H1 (cell line): ENCODE results near the gene LILRB3. TPM values are rescaled to one million over a fixed set of nuclear protein-coding genes. Genes with fewer than 3 reads are reported as not detected.

Source experiments
- CTCF ChIA-PET: fragments of 300-600 bp; sonication (Branson Sonifier 250); formaldehyde crosslinking; loops from one replicate; lab custom pipeline; 2021; ENCODE audit not compliant: partially characterized antibody; lab: Charles Lee
- POLR2A ChIA-PET: fragments of 300-600 bp; sonication (Branson Sonifier 250); formaldehyde crosslinking; loops from one replicate; lab custom pipeline; 2021; ENCODE audit warnings: inconsistent platforms; ENCODE audit not compliant: partially characterized antibody; lab: Charles Lee
- DNase-seq, 2 experiments: peaks; one replicate each; pipeline versions ENCODE4 v3.0.0 to v3.0.0-alpha.2; 2010 to 2022; ENCODE audit warnings: low spot score in 2 of 2, low read depth in 1 of 2, mixed read lengths in 1 of 2
- FAIRE-seq: peaks from 2 replicates; lab custom pipeline; 2011; peaks lifted over from hg19 to GRCh38; lab: Jason Lieb, UNC
- H2AFZ ChIP-seq: 2 replicates; pipeline ENCODE4 v1.8.1; 2012; ENCODE audit warnings: low read length, inconsistent platforms
- H2AK5ac ChIP-seq: 2 replicates; pipeline ENCODE4 v1.6.1; 2013; ENCODE audit warnings: low read depth, low read length
- H2BK120ac ChIP-seq: replicated peaks from 2 replicates; pipeline ENCODE3; 2013; ENCODE audit warnings: low read depth, low read length, inconsistent platforms
- H2BK12ac ChIP-seq: 2 replicates; pipeline ENCODE4 v1.6.1; 2013; ENCODE audit warnings: low read depth, low read length
- H2BK15ac ChIP-seq: 2 replicates; pipeline ENCODE4 v1.6.1; 2013; ENCODE audit warnings: low read length
- H2BK20ac ChIP-seq: 2 replicates; pipeline ENCODE4 v1.6.1; 2013; ENCODE audit warnings: low read length
- H2BK5ac ChIP-seq: 2 replicates; pipeline ENCODE4 v1.6.1; 2013; ENCODE audit warnings: low read depth, low read length
- H3K14ac ChIP-seq: 2 replicates; pipeline ENCODE4 v1.6.1; 2013; ENCODE audit warnings: inconsistent platforms; ENCODE audit not compliant: insufficient read length
- H3K18ac ChIP-seq: 2 replicates; pipeline ENCODE4 v1.6.1; 2013; ENCODE audit warnings: low read length; ENCODE audit errors: extremely low read depth
- H3K23ac ChIP-seq: 2 replicates; pipeline ENCODE4 v1.6.1; 2013; ENCODE audit warnings: inconsistent platforms; ENCODE audit not compliant: insufficient read length
- H3K23me2 ChIP-seq: 2 replicates; pipeline ENCODE4 v1.6.1; 2013; ENCODE audit warnings: low read depth, low read length
- H3K27ac ChIP-seq: 2 replicates; pipeline ENCODE4 v1.6.1; 2011; ENCODE audit warnings: low read depth, low read length, inconsistent platforms
- H3K27me3 ChIP-seq, 4 experiments: replicated peaks in 1 of 4; 1 replicate in 1 of 4; 2 replicates in 3 of 4; pipeline versions ENCODE4 v1.6.1 to v1.8.1; 2011 to 2013; ENCODE audit warnings: low read length in 3 of 4, mild to moderate bottlenecking in 3 of 4, inconsistent platforms in 2 of 4, mixed read lengths in 2 of 4, moderate library complexity in 1 of 4; ENCODE audit not compliant: control insufficient read depth in 3 of 4, insufficient read depth in 3 of 4; ENCODE audit errors: extremely low read depth in 1 of 4
- H3K36me3 ChIP-seq, 4 experiments: 2 replicates each; pipeline versions ENCODE4 v1.6.1 to v1.8.1; 2011 to 2013; ENCODE audit warnings: mild to moderate bottlenecking in 4 of 4, low read length in 3 of 4, moderate library complexity in 2 of 4, control low read depth in 1 of 4, inconsistent platforms in 1 of 4; ENCODE audit not compliant: insufficient read depth in 4 of 4, control insufficient read depth in 2 of 4
- H3K4ac ChIP-seq: replicated peaks from 2 replicates; pipeline ENCODE3; 2013; ENCODE audit warnings: low read length, low read depth, mixed read lengths, inconsistent platforms; ENCODE audit not compliant: insufficient read length
- H3K4me1 ChIP-seq, 4 experiments: replicated peaks in 1 of 4; 1 replicate in 1 of 4; 2 replicates in 3 of 4; pipeline versions ENCODE4 v1.6.1 to v1.8.1; 2011 to 2013; ENCODE audit warnings: low read length in 3 of 4, inconsistent platforms in 2 of 4, mixed read lengths in 1 of 4; ENCODE audit not compliant: insufficient read depth in 4 of 4, control insufficient read depth in 3 of 4
- H3K4me2 ChIP-seq, 2 experiments: 2 replicates each; pipeline versions ENCODE4 v1.6.1 to v1.8.1; 2011 to 2013; ENCODE audit warnings: low read depth in 2 of 2, low read length in 2 of 2, control low read depth in 1 of 2, inconsistent platforms in 1 of 2, mild to moderate bottlenecking in 1 of 2; ENCODE audit not compliant: insufficient read depth in 1 of 2
- H3K4me3 ChIP-seq, 4 experiments: fragments of 200-600, 300-600 bp in 1 of 4; sonication (generic), shearing (Covaris generic), sonication (Bioruptor Twin) in 1 of 4; 2 replicates each; pipeline versions ENCODE4 v1.5.1 to v1.8.1; 2011 to 2016; ENCODE audit warnings: low read length in 4 of 4, low read depth in 3 of 4, control low read depth in 2 of 4, inconsistent platforms in 2 of 4, mild to moderate bottlenecking in 2 of 4, mixed read lengths in 1 of 4, moderate library complexity in 1 of 4; ENCODE audit not compliant: insufficient read depth in 2 of 4; ENCODE audit errors: extremely low read depth in 1 of 4
- H3K56ac ChIP-seq: replicated peaks from 2 replicates; pipeline ENCODE3; 2013; ENCODE audit warnings: low read depth, mild to moderate bottlenecking, mixed read lengths, low read length, inconsistent platforms; ENCODE audit not compliant: insufficient read length
- H3K79me1 ChIP-seq: 2 replicates; pipeline ENCODE4 v1.6.1; 2013; ENCODE audit warnings: low read depth, low read length, control low read depth
- H3K79me2 ChIP-seq, 2 experiments: 2 replicates each; pipeline versions ENCODE4 v1.6.1 to v1.8.1; 2012 to 2013; ENCODE audit warnings: low read length in 2 of 2, mild to moderate bottlenecking in 2 of 2, inconsistent platforms in 1 of 2; ENCODE audit not compliant: insufficient read depth in 2 of 2, control insufficient read depth in 1 of 2
- H3K9ac ChIP-seq, 4 experiments: replicated peaks in 1 of 4; 1 replicate in 1 of 4; 2 replicates in 3 of 4; pipeline versions ENCODE4 v1.6.1 to v1.8.1; 2011 to 2013; ENCODE audit warnings: low read depth in 3 of 4, low read length in 3 of 4, control low read depth in 2 of 4, mild to moderate bottlenecking in 2 of 4, moderate library complexity in 2 of 4, inconsistent platforms in 1 of 4; ENCODE audit errors: extremely low read depth in 1 of 4
- H3K9me3 ChIP-seq, 2 experiments: 2 replicates each; pipeline versions ENCODE4 v1.6.1 to v1.8.1; 2012 to 2013; ENCODE audit warnings: mild to moderate bottlenecking in 2 of 2, moderate library complexity in 2 of 2, control low read depth in 1 of 2, inconsistent platforms in 1 of 2, low read depth in 1 of 2, low read length in 1 of 2, mixed read lengths in 1 of 2; ENCODE audit not compliant: insufficient read depth in 2 of 2
- H4K20me1 ChIP-seq, 2 experiments: replicated peaks in 1 of 2; 2 replicates each; pipeline versions ENCODE3 to v1.8.1; 2011 to 2013; ENCODE audit warnings: inconsistent platforms in 2 of 2, low read length in 2 of 2, mild to moderate bottlenecking in 1 of 2; ENCODE audit not compliant: insufficient read depth in 2 of 2, control insufficient read depth in 1 of 2
- H4K5ac ChIP-seq: 2 replicates; pipeline ENCODE4 v1.6.1; 2013; ENCODE audit warnings: low read length, low read depth, mixed read lengths, inconsistent platforms; ENCODE audit not compliant: insufficient read length
- H4K8ac ChIP-seq: 2 replicates; pipeline ENCODE4 v1.8.0; 2013; ENCODE audit warnings: mild to moderate bottlenecking, moderate library complexity, low read length, inconsistent platforms; ENCODE audit not compliant: insufficient read depth; ENCODE audit errors: extremely low read depth
- H4K91ac ChIP-seq: replicated peaks from 2 replicates; pipeline ENCODE3; 2013; ENCODE audit warnings: low read length, mixed read lengths, inconsistent platforms; ENCODE audit not compliant: insufficient read length
- BACH1 ChIP-seq: IDR thresholded peaks from 2 replicates; pipeline ENCODE4 v1.6.1; 2012; ENCODE audit warnings: low read length, improper control_type of control experiment
- BRCA1 ChIP-seq: IDR thresholded peaks from 2 replicates; pipeline ENCODE4 v1.6.1; 2012; ENCODE audit warnings: low read depth, low read length, improper control_type of control experiment
- CREB1 ChIP-seq: IDR thresholded peaks from 2 replicates; pipeline ENCODE4 v1.6.1; 2012; ENCODE audit warnings: inconsistent platforms
- SRF ChIP-seq: IDR thresholded peaks from 2 replicates; pipeline ENCODE4 v1.6.1; 2011; ENCODE audit warnings: mild to moderate bottlenecking, low read depth, low read length, moderate library complexity
- WGBS, 2 experiments: shearing (Covaris generic) in 1 of 2; methylation state at CpG; one replicate each; pipeline versions ENCODE4 v1.1.6 to v1.1.7; 2013 to 2015; ENCODE audit warnings: low lambda C conversion rate in 2 of 2, mixed read lengths in 2 of 2, inconsistent platforms in 1 of 2, low coverage in 1 of 2, missing lambda C conversion rate in 1 of 2; ENCODE audit not compliant: insufficient replicate concordance in 2 of 2, insufficient coverage in 1 of 2, insufficient read length in 1 of 2; ENCODE audit errors: extremely low coverage in 1 of 2, missing lambda C conversion rate in 1 of 2; 5-methylcytosine and 5-hydroxymethylcytosine counted together
- polyA plus RNA-seq, 7 experiments: library from polyadenylated mRNA; depleted of rRNA in 3 of 7; stranded (reverse) in 5 of 7; unstranded in 2 of 7; fragments of >200 nt in 5 of 7; fragments of 200-250 nt in 2 of 7; gene quantifications; 1 replicate in 5 of 7; 2 replicates in 1 of 7; 4 replicates in 1 of 7; pipeline versions ENCODE4 v1.2.1 to v1.2.3, GENCODE V29; 2011 to 2013; ENCODE audit warnings: missing spikeins in 2 of 7, mixed read lengths in 2 of 7
- total RNA-seq: library from RNA; stranded (reverse); fragmentation: NEBNext Ultra II Directional; extraction: Animal tissue kit (Norgen Biotek cat#: 25700); gene quantifications from 2 replicates; pipeline ENCODE4 v1.2.1, GENCODE V29; 2021

The LILRB3 gene
- total and polyA plus RNA-seq, 2 of the 8 experiments (the other 6 are each of a cell fraction or from before 2014, with no cell fraction given), result not detected

DNA sequence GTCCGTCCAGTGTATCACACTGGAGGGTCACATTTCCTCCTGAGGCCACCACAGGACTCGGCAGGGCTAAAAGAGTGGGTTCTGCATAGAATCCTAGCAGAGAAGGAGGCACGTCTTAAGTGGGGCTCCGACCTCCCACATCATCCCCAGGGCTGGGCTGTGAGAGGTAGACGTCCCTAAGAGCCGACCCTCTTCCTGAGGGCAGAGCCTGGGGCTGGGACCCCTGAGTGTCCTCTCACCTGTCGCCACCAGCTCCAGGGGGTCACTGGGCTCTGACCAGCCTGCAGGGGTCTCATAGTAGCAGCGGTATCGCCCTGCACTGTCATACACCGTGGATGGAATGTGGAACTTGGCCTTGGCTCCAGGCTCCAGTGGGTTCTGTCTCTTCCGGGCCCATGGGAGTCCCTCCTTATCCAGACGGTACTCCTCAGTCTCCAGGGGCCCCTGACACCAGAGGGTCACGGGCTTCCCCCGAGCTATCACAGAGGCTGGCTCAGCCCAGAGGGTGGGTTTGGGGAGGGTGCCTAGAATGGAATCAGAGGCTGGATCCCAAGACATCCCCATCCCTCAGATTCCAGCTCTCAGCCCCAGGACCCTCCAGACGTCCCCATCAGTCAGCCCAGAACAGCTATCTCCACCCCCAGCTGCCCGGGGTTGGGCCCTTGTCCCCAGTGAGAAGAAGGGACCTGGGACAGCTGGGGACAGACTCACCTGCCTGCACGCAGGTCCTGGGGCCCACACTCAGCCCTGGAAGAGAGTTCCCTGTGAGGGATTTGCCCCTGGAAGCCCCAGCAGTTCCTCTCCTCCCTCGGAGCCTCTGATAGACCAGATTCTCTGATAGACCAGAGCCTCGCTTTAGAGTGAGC, 33.7 kb upstream of the LILRB3 start:
- H4K5ac ChIP-seq, result no peak overlapping the region
- no peaks in the 10 kb centered on the region for H3K9me3 ChIP-seq
- ChIA-PET POLR2A (interaction anchor here (1.0 to 2.3 kb wide), 6 partner anchors 10 to 60 kb away, joined by 3 to 11 read pairs (median 8); no protein-coding TSS in a partner anchor), CTCF (interaction anchor here (0.9 to 2.7 kb wide), 6 partner anchors 10 to 99 kb away, joined by 3 to 35 read pairs (median 4); no protein-coding TSS in a partner anchor)
- no peak overlapping the region for H3K14ac ChIP-seq
- H2AK5ac ChIP-seq, result peak overlapping the region; percentile 53; the same call in 1 of the 2 replicates
- H2BK5ac ChIP-seq, result no peak overlapping the region
- H3K23me2 ChIP-seq, result no peaks in the 10 kb centered on the region
- H3K4me2 ChIP-seq, result no peak overlapping the region
- WGBS, 2 experiments, result 89% methylated on average over 19 of the region's 19 CpGs; no CpG with 5 or more reads in 1 of the 2 experiments
- peak in 1 of 2 experiments; percentile 39 for DNase-seq
- H3K4me1 ChIP-seq, result peaks cover 0 to 13% (median 1%) of the 10 kb centered on the region in 4 experiments; a peak in 4 of 7 replicates
- no peak overlapping the region for H2AFZ ChIP-seq
- H2BK12ac ChIP-seq, result 0 out of 2 replicates have a peak overlapping the region, but pooled peaks have one; percentile 19
- H2BK20ac ChIP-seq, result no peak overlapping the region
- H3K18ac ChIP-seq, result no peak overlapping the region
- no peaks in the 10 kb centered on the region; a peak in 2 of 7 replicates for H3K27me3 ChIP-seq
- FAIRE-seq, result no peak
- no peaks in the 10 kb centered on the region for H4K20me1 ChIP-seq
- H3K79me2 ChIP-seq, result no peaks in the 10 kb centered on the region
- H3K27ac ChIP-seq, result no peak overlapping the region
- H3K56ac ChIP-seq, result no peak overlapping the region
- no peak overlapping the region for H2BK120ac ChIP-seq
- H4K91ac ChIP-seq, result no peak overlapping the region
- 0 out of 2 replicates have a peak overlapping the region, but pooled peaks have one; percentile 13 for H2BK15ac ChIP-seq
- H3K4me3 ChIP-seq, result no peak overlapping the region
- no peaks in the 10 kb centered on the region for H3K79me1 ChIP-seq
- H3K4ac ChIP-seq, result no peak overlapping the region
- H3K36me3 ChIP-seq, result no peaks in the 10 kb centered on the region
- no peak overlapping the region for H3K9ac ChIP-seq
- H3K23ac ChIP-seq, result no peak overlapping the region
- H4K8ac ChIP-seq, result no peak overlapping the region
- TF ChIP-seq BACH1 (no peak), SRF (no peak), CREB1 (no peak), BRCA1 (no peak)
